GM21529 (cell line): Measurements from ENCODE around the gene SMOC2.

Experiments
- ATAC-seq: cut with Tn5 transposase; IDR thresholded peaks from one replicate; pipeline ENCODE4 v1.9.1; 2021; ENCODE audit not compliant: unreplicated experiment

Gene SMOC2

GRCh38 chr6:168475188-168476013 is 34.4 kb downstream of the SMOC2 start:
- no peak for ATAC-seq

DNA sequence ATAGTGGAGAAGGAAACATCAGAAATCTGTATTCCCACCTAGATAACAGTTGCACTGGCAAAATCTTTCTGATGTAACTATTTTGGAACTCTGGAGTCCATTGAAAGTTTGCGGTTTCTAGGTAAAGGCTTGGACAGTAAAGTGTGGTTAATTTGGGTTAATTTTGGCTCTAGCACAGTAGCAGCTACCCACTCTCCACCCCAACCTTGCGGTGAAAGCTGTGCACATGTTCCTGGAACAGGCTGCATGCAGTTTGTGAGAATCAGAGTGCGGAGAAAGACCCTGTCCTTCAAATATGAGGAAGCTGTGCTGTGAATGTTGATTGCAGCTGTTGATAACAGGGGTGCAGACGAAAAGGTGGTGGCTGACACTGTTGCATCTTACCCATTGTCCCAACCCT is 38.4 kb downstream of the SMOC2 start:
- no peak for ATAC-seq

GRCh38 chr6:168480481-168480880 is 39.5 kb downstream of the SMOC2 start:
- no peak for ATAC-seq

- no peak for ATAC-seq
These were observed 44.8 kb downstream of the SMOC2 start for GRCh38 chr6:168485818-168486217.

- no peak for ATAC-seq
These were observed 49.8 kb downstream of the SMOC2 start for GRCh38 chr6:168490757-168491156.

GRCh38 chr6:168493976-168494375 is 53.0 kb downstream of the SMOC2 start:
- no peak for ATAC-seq

DNA sequence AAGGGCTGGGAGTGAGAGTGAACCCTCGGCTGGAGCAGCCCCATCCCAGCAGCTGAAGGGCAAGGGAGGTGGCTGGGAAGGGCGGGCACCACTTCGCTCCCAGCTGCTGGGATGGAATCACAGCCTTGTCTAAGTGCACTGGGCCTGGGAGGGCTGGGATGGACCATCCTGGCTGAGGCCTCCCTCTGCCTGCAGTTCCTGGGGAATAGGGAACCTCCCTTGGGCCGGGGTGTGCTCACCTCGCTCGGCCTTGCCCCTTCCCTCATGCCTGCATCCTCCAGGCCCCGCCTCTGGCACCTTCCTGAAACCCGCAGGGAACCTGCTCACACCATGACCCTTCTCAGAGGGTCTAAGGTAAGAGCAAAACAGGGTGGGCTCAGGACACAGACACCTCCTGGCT is 53.7 kb downstream of the SMOC2 start:
- no peak for ATAC-seq

DNA sequence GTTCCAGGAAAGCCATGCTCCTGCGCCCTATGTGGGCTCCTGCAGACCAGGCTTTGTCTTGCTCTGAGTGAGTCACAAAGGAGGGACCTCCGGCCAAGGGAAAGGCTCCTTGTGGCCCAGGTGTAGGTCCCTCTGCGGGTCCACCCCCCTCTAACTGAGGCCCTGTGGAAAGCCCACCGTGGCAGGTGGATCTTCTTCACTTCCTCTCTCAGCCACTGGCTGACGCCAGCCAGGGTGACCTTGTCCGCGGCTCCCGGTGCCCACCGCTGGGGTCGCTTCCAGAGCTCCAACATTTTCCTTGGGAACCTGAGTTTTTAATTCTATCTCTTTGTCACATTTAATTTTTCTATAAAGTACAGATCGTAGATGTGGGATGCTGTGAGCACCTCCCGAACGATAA is 54.1 kb downstream of the SMOC2 start:
- no peak for ATAC-seq

- no peak for ATAC-seq
These were observed 54.7 kb downstream of the SMOC2 start for GRCh38 chr6:168495636-168496035.

DNA sequence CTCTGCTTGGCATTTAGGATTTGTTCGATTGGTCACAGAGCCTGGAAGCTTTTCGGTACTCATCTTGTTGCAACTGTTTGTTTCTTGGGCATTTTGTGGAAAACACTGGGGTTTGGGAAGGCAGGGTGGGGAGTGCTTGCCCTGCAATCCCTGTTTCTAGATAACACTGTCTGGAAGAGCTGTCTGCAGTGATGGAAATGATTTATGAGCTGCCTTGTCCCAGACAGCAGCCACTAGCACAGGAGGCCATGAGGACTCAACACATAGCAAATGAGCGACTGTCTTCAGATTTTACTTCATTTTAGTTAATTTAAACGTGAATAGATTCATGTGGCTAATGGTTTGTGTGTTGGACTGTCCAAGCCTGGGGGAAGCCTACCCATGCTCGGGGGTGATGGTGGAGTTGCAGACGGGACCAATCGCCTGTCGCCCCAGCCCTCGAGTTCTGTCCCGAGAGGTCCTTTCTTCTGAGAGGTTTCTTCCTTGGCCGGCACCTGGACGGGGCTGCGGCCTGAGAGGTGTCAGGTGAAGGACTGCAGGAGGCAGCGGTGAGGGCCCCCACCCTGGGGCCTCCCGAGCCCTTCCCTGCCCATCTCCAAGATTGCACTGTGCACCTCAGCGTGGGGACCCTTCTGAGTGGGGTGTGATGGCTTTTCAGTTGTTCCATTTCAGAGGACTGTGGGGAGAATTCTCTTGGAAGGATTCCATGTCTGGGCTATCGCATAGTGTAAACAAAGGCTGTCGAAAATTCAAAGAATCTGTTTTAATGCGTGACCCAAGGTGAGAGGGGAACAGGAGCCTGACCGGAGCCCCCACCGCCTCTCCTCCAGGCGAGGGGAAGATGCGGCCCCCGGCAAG is 55.4 kb downstream of the SMOC2 start:
- no peak for ATAC-seq

DNA sequence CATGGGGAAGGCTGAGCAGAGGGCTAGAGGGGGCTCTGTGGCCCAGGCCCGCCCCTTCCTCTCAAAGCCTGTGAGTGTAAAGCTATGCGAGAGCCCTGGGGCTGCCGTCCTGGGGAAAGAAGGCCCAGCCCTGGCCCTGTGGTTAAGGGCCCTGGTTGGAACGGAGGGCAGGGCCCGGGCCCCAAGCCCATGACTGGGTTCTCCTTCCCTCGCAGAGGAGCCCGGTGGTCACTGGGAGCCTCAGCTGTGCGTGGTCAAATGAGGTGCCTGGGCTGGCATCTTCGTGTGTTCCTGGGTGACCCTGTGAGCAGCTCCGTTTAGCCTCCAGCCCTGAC is 56.0 kb downstream of the SMOC2 start:
- ATAC-seq: no peak

- no peak for ATAC-seq
These were observed 56.4 kb downstream of the SMOC2 start for GRCh38 chr6:168497381-168497780.

- no peak for ATAC-seq
These were observed 57.3 kb downstream of the SMOC2 start for GRCh38 chr6:168498161-168498843.

DNA sequence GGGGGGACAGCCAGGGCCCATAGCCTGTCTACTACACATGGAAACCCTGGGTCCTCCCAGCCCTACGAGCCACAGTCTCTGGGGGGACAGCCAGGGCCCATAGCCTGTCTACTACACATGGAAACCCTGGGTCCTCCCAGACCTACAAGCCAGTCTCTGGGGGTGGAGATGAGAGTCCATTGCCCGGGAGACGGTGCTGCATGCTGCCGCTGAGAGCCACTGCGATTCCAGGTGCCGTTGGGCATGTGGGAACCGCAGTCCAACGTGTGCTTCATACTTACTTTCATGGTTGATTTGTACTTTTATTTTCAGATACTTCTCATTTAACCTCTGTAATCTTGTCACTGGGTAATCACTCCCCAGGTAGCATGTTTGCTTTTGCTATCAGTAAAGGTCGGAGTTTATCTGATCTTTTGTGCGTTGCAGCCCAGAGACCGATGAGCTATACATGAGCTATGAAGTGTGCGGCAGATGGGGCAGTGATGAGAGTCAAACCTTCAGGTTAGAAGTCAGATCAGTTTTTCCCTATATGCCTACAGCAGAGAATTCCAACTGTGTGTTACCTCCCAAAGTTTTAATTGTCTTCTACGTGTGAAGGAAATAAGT is 58.2 kb downstream of the SMOC2 start:
- no peak for ATAC-seq

DNA sequence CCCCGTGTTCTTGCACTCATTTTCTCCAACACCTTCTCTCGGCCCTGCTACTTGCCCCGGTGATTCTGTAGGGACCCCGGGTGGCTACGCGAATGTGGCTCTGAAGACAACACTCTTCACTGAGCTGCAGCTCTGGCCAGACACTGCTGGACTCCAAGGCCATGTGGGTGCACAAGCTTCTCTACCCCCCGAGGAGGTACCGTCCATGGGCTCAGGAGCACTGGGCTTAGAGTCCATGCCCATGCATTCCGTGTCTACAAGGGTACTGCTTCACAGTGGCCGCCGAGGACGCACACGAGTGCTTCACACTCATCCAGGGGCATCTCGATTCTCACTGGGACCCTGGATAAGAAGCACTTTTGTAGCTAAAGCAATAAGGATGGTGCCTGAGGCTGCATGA is 59.5 kb downstream of the SMOC2 start:
- no peak for ATAC-seq

- no peak for ATAC-seq
These were observed 60.6 kb downstream of the SMOC2 start for GRCh38 chr6:168501561-168501960.

DNA sequence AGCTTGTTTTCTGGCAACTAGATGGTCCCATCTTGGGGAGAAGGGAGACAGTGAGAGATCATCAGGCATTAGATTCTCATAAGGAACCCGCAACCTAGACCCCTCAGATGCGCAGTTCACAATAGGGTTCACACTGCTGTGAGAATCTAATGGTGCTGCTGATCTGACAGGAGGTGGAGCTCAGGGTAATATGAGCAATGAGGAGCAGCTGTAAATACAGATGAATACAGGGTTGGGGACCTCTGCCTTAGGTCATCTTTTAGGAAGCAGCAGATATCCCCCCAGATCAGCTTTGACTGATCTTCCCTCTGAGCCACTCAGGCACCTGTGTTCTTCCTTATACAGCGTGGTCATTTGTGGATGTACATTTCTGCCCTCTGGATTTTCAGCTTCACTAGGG is 63.4 kb downstream of the SMOC2 start:
- no peak for ATAC-seq

DNA sequence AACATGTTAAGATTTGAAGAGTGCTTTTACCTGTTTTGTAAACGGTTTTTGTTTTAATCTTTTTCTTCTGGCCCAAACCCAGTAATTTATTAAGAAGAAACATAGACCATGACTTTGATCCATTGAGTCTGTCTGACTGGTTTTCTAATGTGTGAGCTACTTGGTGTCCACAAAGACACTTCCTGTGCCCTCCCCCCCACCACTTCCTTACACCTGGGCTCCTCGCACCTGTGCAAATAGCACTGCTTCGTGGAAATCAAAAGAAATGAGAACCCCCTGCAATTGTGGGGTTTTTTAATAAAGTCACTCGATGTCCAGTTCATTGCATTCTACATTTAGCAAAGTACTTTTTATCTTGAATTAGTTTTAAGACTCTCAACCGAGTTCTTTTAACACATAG is 65.5 kb downstream of the SMOC2 start:
- no peak for ATAC-seq

DNA sequence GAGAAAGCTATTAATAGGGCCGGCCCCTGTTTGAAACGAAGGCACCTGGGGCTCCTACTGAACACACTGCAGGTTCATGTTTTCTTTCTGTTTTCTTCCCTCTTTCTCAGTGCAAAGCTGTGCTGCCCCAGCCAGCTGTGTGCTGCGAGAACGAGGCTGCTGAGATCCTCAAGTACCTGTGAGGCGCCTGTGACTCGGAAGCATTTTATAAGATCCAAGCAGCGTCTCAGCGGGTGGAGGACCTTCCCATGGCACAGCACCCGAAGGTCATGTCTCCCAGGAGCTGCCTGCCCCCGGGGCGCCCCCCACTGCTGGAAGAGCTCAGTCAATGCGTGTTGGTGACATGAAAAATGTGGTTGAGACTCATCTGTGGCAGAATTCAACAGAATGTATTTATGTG is 66.3 kb downstream of the SMOC2 start:
- no peak for ATAC-seq

DNA sequence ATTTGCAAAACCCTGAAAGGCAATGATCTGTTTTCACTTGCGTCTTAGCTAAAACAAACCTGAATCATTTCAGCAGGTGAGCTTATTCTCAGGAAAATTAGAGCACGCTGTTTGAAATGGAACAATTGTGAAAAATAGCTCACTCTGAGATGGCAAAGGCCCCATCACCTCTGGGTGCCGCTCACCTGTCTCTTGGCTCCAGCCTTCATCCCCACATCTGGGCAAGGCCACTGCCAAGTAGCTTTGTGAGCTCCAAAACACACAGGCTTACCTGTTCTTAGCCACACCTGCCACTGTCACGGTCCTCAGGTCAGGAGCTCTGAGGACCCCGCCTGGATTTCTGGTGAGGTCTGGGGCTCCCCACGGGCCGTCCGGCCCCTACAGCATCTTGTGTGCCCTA is 66.7 kb downstream of the SMOC2 start:
- ATAC-seq: no peak

- ATAC-seq: no peak
These were observed 67.9 kb downstream of the SMOC2 start for GRCh38 chr6:168508903-168509302.
